HG03025 (cell line): Measurements from ENCODE around the gene DENND5A.
"Not testable (repeated sequence)": the region's sequence is repeated elsewhere in the genome, so short reads cannot be mapped to it uniquely, and the experiment has no call there.

Source experiments
- ATAC-seq: cut with Tn5 transposase; IDR thresholded peaks from one replicate; pipeline ENCODE4 v1.9.1; 2021; ENCODE audit warnings: mild to moderate bottlenecking, moderate library complexity; ENCODE audit not compliant: unreplicated experiment, low FRiP score

DENND5A gene

DNA sequence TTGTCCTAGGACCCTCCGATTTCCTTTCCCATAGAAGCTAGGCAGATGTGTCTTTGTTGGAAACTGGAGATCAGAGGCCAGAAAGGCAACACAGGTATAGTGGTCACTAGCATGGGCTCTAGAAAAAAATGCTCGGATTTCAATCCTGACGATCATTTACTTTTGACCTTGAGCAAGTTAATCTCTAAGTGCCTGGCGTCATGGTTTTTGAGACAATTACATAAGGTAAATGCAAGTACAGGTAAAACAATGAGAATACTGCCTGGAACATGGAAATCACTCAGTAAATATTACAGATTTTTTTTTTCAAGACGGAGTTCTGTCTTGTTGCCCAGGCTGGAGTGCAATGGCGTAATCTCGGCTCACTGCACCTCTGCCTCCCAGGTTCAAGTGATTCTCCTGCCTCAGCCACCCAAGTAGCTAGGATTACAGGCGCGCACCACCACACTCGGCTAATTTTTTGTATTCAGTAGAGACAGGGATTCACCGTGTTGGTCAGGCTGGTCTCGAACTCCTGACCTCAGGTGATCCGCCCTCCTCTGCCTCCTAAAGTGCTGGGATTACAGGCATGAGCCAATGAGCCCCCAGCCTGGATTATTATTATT, 1.1 kb upstream of the DENND5A start:
- no peak for ATAC-seq

DNA sequence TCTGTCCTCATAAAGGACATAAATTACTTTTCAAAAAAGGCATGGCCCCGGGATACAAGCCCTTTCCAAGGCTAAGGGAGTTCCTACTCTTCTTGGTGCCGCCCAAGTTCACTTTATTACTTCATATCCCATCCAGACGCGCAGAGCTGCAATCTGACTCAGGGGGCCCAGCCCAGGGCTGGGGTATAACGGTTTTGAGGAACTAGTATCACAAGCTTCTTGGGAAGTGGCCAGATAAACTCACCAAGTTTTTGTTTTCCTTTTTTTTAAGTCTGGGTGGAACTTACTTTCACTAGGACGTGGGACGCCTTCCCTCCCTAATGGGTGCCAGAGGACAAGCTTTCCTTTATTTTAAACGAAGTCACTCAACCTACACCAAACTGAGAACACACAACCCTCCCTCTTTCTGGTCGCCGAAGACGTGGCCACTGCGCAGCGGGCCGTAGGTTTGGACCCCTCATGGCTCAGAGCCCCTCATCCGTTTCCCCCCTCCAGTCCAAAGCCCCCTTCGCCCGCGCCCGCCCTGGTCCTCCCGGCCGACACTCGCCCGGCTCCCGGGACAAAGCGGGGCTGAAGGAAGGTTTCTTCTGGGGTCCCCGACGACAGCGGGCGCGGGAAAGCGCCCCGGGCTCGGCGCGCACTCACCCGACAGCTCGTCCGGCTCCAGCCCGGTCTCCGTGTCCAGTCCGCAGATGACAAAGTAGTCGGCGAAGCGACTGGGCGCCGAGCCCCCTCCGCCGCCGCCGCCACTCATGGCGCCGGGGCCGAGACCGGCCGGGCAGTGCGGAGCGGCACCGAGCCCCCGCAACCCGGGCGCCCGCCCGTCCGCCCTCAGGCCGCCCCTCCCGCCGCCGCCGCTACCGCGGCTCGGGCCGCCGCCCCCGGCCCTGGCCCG, 587 bp downstream of the DENND5A start:
- peak; percentile 22 for ATAC-seq

DNA sequence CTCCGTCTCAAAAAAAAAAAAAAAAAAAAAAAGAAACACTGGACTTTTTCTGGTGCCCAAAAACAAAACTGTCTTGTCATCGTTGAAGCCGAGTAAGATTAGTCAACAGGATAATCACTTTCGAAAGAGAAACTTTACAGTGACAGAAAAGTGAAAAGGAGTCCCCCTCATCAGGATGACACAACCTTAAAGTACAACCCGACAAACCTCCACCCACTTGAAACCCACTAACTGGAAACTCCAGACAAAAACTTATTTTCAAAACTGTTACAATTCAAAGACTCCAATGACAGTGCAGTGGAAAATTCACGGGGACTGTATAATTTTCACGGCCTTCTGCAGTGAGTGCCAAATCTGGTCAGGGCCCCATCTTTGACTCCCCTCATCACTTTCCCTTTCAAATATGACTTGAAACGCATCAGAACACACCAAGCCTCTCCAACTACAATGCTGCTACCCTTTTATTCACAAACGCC, 1.3 kb downstream of the DENND5A start:
- ATAC-seq = peak; percentile 51

- ATAC-seq = not testable (repeated sequence)
These were observed 4.4 kb downstream of the DENND5A start for GRCh38 chr11:9260838-9261146.

- ATAC-seq = no peak
These were observed 4.9 kb downstream of the DENND5A start for GRCh38 chr11:9259981-9260837.

DNA sequence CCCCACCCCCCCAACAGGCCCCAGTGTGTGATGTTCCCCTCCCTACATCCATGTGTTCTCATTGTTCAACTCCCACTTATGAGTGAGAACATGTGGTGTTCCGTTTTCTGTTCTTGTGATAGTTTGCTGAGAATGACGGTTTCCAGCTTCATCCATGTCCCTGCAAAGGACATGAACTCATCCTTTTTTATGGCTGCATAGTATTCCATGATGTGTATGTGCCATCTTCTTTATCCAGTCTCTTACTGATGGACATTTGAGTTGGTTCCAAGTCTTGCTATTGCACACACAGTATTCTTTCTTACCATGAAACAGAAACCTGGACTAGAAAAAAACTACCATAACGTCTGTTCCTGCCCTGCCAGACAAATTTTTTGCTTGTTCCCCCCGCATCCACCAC, 6.9 kb downstream of the DENND5A start:
- not testable (repeated sequence) for ATAC-seq

- ATAC-seq = no peak
These were observed 10.7 kb downstream of the DENND5A start for GRCh38 chr11:9254416-9254815.

- no peak for ATAC-seq
These were observed 12.1 kb downstream of the DENND5A start for GRCh38 chr11:9253086-9253485.

DNA sequence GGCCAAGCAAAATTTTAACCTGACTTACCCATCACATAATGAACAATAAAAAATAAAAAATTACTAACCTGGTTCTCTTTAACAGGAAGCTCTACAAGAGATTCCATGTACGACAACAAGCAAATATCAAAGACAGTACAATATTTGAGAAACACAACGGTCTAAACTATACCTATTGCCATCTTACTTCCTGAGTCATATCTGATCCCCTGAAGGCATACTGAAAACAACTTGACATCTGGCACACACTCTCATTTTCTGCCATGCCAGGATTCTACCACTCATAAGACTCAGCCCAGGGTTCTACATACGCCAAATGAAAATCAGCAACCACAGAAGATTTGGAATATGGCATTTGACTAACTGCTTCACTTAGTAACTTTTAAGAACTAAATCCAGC, 13.8 kb downstream of the DENND5A start:
- no peak for ATAC-seq

DNA sequence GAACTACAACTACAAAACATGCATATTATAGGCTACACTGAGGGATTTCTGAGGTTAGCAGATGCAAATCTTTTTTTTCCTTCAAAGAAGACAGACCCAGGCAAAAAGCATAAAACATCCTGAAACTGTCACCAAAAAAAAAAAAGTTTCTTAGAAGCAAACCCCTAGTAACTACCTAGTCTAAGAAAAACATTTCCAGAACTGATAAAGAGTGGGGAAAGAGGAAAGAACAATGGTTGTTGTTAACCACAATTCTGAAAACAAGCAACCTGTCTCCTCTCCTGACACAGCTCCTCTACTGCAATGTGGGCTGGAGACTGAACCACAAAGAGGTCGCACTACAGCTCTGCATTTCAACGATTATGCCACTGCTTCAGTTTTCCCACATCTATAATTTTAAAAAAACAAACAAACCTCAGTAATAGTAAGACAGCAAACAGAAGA, 15.0 kb downstream of the DENND5A start:
- ATAC-seq = peak; percentile 56

DNA sequence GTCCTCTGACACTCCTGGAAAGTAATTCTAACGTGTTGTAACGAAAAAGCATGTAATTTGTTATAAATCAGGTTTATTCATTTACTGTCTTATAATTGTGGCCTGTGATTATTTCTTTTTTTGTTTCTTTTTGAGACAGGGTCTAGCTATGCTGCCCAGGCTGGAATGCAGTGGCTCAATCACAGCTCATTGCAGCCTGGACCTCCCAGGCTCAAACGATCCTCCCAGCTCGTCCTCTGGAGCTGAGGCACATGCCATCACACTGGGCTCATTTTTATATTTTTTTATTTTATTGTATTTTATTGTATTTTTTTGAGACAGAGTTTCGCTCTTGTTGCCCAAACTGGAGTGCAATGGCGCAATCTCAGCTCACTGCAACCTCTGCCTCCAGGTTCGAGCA, 15.9 kb downstream of the DENND5A start:
- no peak for ATAC-seq

- ATAC-seq = no peak
These were observed 17.3 kb downstream of the DENND5A start for GRCh38 chr11:9247863-9248262.

DNA sequence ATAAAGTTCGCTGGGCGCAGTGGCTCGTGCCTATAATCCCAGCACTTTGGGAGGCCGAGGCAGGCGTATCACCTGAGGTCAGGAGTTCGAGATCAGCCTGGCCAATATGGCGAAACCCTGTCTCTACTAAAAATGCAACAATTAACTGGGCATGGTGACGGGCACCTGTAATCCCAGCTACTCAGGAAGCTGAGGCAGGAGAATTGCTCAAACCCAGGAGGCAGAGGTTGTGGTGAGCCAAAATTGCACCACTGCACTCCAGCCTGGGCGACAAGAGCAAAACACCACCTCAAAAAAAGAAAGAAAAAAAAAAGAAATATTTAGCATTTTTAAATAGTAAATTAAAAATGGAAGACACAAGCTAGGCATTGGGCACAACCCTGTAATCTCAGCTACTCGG, 28.9 kb downstream of the DENND5A start:
- not testable (repeated sequence) for ATAC-seq

GRCh38 chr11:9232482-9232881, 32.7 kb downstream of the DENND5A start:
- no peak for ATAC-seq

GRCh38 chr11:9231848-9232177, 33.3 kb downstream of the DENND5A start:
- ATAC-seq = no peak

GRCh38 chr11:9230296-9230695, 34.9 kb downstream of the DENND5A start:
- ATAC-seq = no peak

DNA sequence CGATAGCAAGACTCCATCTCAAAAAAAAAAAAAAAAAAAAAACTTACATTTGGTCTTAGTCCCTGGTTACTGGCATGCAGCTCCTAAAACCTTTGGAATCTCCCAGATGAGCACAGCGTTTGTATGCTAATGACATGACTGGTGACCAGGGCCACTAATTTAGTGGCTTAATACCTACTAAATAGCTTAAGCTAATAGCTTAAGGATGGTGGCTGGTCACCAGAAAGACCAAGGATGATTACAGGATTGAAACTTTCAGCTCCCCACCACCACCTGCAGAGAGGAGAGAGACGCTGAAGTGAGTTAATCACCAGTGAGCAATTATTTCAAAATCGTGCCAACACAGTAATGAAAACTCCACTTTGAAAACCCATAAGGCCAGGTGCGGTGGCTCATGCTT, 37.1 kb downstream of the DENND5A start:
- ATAC-seq = no peak

GRCh38 chr11:9225748-9226298, 39.3 kb downstream of the DENND5A start:
- ATAC-seq = no peak

DNA sequence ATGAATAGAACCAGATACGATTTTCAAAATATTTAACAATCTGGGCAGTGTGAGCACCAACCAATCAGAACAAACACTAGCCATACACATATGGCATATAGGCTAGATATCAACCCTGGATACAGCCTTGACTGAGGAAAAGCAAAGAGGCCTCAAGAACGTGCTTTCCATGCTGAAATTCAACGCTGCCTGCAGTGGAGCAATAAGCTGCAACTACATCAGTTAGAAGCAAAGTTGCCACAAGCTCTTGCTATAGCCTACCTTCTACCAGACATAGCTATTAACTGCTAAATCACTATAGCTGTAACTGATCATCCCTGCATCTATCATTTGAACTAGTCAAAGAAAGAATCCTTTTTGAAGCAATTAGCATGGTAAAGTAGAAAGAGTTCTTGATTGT, 42.5 kb downstream of the DENND5A start:
- no peak for ATAC-seq

DNA sequence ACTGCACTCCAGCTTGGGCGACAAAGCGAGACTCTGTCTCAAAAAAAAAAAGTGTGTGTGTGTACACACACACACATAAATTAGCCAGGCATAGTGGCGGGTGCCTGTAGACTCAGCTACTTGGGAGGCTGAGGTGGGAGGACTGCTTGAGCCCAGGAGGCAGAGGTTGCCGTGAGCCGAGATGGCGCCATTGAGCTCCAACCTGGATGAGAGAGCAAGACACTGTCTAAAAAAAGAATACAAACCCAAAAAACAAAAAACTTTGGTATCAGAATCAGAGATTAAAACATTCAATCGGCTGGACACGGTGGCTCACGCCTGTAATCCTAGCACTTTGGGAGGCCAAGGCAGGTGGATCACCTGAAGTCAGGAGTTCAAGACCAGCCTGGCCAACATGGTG, 44.3 kb downstream of the DENND5A start:
- not testable (repeated sequence) for ATAC-seq

DNA sequence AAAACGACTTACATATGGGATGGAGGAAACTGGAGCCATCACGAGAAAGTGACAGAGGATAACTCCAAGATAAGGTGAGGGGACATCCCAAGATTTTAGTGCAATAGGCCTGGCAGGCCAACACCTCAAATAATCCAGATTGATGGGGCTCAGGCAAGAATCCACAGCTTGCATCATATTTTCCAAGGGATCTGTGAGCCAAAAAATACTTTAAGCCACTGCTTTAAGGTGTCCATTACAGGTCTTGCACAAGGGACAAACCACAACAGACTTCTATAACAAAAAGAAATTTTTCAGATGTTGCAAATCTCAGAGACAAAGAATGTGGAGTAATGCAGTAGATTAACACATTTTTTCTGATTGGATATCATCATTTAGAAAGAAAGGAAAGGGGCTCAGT, 45.6 kb downstream of the DENND5A start:
- ATAC-seq = no peak
